ENCODE results near the gene USHBP1.
"Not testable (repeated sequence)": the region's sequence is repeated elsewhere in the genome, so short reads cannot be mapped to it uniquely, and the experiment has no call there.

The USHBP1 gene

GRCh38 chr19:17264641-17264979, at the start of gene USHBP1:
Gene USHBP1, minus strand, starts transcription at chr19:17264745. Its CDS starts 446 bp downstream, at chr19:17264299.
- DNase-seq, result no peak

- DNase-seq, result no peak
Measured at GRCh38 chr19:17314007-17314593, 49.6 kb upstream of the USHBP1 start.

GRCh38 chr19:17312189-17313113, 47.9 kb upstream of the USHBP1 start:
- no peak for DNase-seq

GRCh38 chr19:17311455-17312188, 47.1 kb upstream of the USHBP1 start:
- no peak for DNase-seq

- no peak for DNase-seq
Measured at GRCh38 chr19:17309965-17310461, 45.5 kb upstream of the USHBP1 start.

- peak; percentile 93 for DNase-seq
Measured at GRCh38 chr19:17309198-17309964, 44.8 kb upstream of the USHBP1 start, which contains the start of gene DDA1. Gene DDA1, plus strand, starts transcription at chr19:17309563. Its CDS starts 92 bp downstream, at chr19:17309655.

GRCh38 chr19:17307876-17308377, 43.4 kb upstream of the USHBP1 start:
- DNase-seq, result no peak

- no peak for DNase-seq
Measured at GRCh38 chr19:17306285-17306714, 41.8 kb upstream of the USHBP1 start.

GRCh38 chr19:17305517-17306284, 41.2 kb upstream of the USHBP1 start, which contains the start of gene MRPL34:
Gene MRPL34, plus strand, starts transcription at chr19:17305872. Its CDS starts 21 bp downstream, at chr19:17305893.
- DNase-seq, result peak; percentile 98

- DNase-seq, result no peak
Measured at GRCh38 chr19:17305216-17305516, 40.6 kb upstream of the USHBP1 start.

GRCh38 chr19:17304386-17305215, 40.1 kb upstream of the USHBP1 start:
- no peak for DNase-seq

- DNase-seq, result no peak
Measured at GRCh38 chr19:17303940-17304267, 39.4 kb upstream of the USHBP1 start.

GRCh38 chr19:17303167-17303939, 38.8 kb upstream of the USHBP1 start, which contains the start of gene ABHD8:
Gene ABHD8, minus strand, starts transcription at chr19:17303425. Its CDS starts 1,809 bp downstream, at chr19:17301616.
- peak; percentile 72 for DNase-seq

- no peak for DNase-seq
Measured at GRCh38 chr19:17302391-17303166, 38.0 kb upstream of the USHBP1 start.

- no peak for DNase-seq
Measured at GRCh38 chr19:17300992-17301619, 36.6 kb upstream of the USHBP1 start.

- DNase-seq, result no peak
Measured at GRCh38 chr19:17296976-17297375, 32.4 kb upstream of the USHBP1 start.

- no peak for DNase-seq
Measured at GRCh38 chr19:17296273-17296672, 31.7 kb upstream of the USHBP1 start.

- not testable (repeated sequence) for DNase-seq
Measured at GRCh38 chr19:17295551-17295950, 31.0 kb upstream of the USHBP1 start.

Measured in NCI-H1417 treated with DMSO at 0.1 percent for 48 hours (cell line).